PC-9 (cell line): ENCODE measurements around the gene ARGLU1. TPM values are rescaled to one million over a fixed set of nuclear protein-coding genes. Genes with fewer than 3 reads are reported as not detected.

Source experiments
- BruUV-seq: library from RNA; stranded (reverse); fragments of 400-500 nt; replicated peaks from 2 replicates; lab custom pipeline; 2021; lab: Mats Ljungman, UMichigan
- CTCF ChIA-PET: fragments of 300-600 bp; sonication (Branson Sonifier 250); formaldehyde crosslinking; loops from one replicate; lab custom pipeline; 2022; ENCODE audit warnings: antibody characterized with exemption; lab: Charles Lee
- POLR2A ChIA-PET: fragments of 300-600 bp; sonication (Branson Sonifier 250); formaldehyde crosslinking; loops from one replicate; lab custom pipeline; 2022; ENCODE audit warnings: antibody characterized with exemption; ENCODE audit not compliant: unreplicated experiment; lab: Charles Lee
- DNase-seq, 2 experiments: peaks; one replicate each; pipeline versions ENCODE4 v3.0.0 to v3.0.0-alpha.2; 2015 to 2022; ENCODE audit warnings: mixed read lengths in 1 of 2
- H2AFZ ChIP-seq: fragments of 200-600 bp; sonication (generic); 2 replicates; pipeline ENCODE4 v1.8.1; 2017; ENCODE audit warnings: antibody characterized with exemption
- H3F3A ChIP-seq: fragments of 200-600 bp; sonication (generic); 2 replicates; pipeline ENCODE4 v1.8.1; 2017; ENCODE audit warnings: antibody characterized with exemption, mild to moderate bottlenecking, low read depth; ENCODE audit not compliant: insufficient read depth
- H3K27ac ChIP-seq: fragments of 200-600 bp; sonication (generic); 2 replicates; pipeline ENCODE4 v1.6.1; 2016; ENCODE audit warnings: mixed run types
- H3K27me3 ChIP-seq: fragments of 200-600 bp; sonication (generic); 2 replicates; pipeline ENCODE4 v1.6.1; 2016; ENCODE audit warnings: low read depth, mixed run types; ENCODE audit not compliant: insufficient read depth
- H3K36me3 ChIP-seq: fragments of 200-600 bp; sonication (generic); 2 replicates; pipeline ENCODE4 v1.6.1; 2016; ENCODE audit warnings: low read depth, mixed run types
- H3K4me1 ChIP-seq: fragments of 200-600 bp; sonication (generic); replicated peaks from 2 replicates; pipeline ENCODE4 v1.6.1; 2016; ENCODE audit warnings: mixed run types; ENCODE audit not compliant: insufficient read depth
- H3K4me2 ChIP-seq: fragments of 200-600 bp; sonication (generic); 2 replicates; pipeline ENCODE4 v1.6.1; 2017; ENCODE audit warnings: mixed run types
- H3K4me3 ChIP-seq: fragments of 200-600 bp; sonication (generic); 2 replicates; pipeline ENCODE4 v1.6.1; 2016; ENCODE audit warnings: mixed run types
- H3K79me2 ChIP-seq: fragments of 200-600 bp; sonication (generic); 2 replicates; pipeline ENCODE4 v1.6.1; 2017; ENCODE audit warnings: low read depth, mixed run types
- H3K9me2 ChIP-seq: fragments of 200-600 bp; sonication (generic); 2 replicates; pipeline ENCODE4 v1.8.1; 2017; ENCODE audit warnings: mild to moderate bottlenecking; ENCODE audit not compliant: insufficient read depth
- H3K9me3 ChIP-seq: fragments of 200-600 bp; sonication (generic); 2 replicates; pipeline ENCODE4 v1.8.1; 2016; ENCODE audit warnings: low read depth; ENCODE audit not compliant: insufficient read depth
- H4K20me1 ChIP-seq: fragments of 200-600 bp; sonication (generic); 2 replicates; pipeline ENCODE4 v1.8.1; 2017; ENCODE audit not compliant: insufficient read depth
- EZH2 ChIP-seq: fragments of 200-600 bp; sonication (generic); IDR thresholded peaks from 2 replicates; pipeline ENCODE4 v1.8.0; 2017; ENCODE audit warnings: antibody characterized with exemption, low read depth
- intact Hi-C: fragments of 100-400 bp; cut with micrococcal nuclease; formaldehyde crosslinking; loops from one replicate; pipeline ENCODE4 v1.10.0; 2022; ENCODE audit not compliant: unreplicated experiment
- total RNA-seq: library from RNA; stranded (reverse); gene quantifications from 2 replicates; pipeline ENCODE4 v1.2.3, GENCODE V29; 2021
- TF ChIP-seq, protein P1 (sequence below): fragments of 200-600 bp; sonication (generic); conservative IDR thresholded peaks from 2 replicates; pipeline ENCODE4 v1.6.1; 2017; ENCODE audit warnings: mixed run types, antibody characterized with exemption, mild to moderate bottlenecking, moderate library complexity

Gene ARGLU1
- total RNA-seq, 1 experiment from 2014 or later = 89.2 TPM

DNA sequence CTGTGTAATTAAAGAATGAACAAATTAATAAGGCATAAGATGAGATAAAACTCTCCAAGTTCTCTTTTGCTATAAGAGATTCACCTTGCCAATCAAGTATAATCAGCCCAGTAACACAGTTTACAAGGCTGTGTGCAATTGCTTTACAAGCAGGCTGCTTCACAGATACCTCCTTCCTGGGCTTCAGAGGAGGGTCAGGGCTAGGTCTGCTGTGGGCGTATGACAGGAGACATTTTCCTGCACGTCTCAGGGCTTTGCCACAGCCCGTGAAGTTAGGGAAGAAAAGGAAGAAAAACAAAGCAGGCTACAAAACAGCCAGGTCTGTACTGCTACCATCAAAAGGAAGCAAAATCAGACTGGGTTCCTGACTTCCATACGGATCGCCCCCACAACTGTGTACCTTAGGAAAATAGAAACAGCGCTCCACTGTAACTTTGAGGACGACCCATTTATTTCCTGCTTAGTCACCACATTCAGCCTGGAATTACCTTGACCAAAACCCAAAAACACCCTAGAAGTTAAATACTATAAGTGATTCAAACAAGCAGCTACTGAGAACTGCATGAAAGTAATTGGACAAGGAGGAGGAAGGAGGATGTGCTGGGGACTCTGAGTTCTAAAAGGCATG lies 44.9 kb downstream of the ARGLU1 start:
- peaks cover 21% of the 10 kb centered on the region; the same call in 1 of the 2 replicates for H4K20me1 ChIP-seq
- TF ChIP-seq, protein P1, sequence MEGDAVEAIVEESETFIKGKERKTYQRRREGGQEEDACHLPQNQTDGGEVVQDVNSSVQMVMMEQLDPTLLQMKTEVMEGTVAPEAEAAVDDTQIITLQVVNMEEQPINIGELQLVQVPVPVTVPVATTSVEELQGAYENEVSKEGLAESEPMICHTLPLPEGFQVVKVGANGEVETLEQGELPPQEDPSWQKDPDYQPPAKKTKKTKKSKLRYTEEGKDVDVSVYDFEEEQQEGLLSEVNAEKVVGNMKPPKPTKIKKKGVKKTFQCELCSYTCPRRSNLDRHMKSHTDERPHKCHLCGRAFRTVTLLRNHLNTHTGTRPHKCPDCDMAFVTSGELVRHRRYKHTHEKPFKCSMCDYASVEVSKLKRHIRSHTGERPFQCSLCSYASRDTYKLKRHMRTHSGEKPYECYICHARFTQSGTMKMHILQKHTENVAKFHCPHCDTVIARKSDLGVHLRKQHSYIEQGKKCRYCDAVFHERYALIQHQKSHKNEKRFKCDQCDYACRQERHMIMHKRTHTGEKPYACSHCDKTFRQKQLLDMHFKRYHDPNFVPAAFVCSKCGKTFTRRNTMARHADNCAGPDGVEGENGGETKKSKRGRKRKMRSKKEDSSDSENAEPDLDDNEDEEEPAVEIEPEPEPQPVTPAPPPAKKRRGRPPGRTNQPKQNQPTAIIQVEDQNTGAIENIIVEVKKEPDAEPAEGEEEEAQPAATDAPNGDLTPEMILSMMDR = no peak
- no peak for TF ChIP-seq EZH2
- H3K9me2 ChIP-seq = no peaks in the 10 kb centered on the region
- no peaks in the 10 kb centered on the region for H3K27me3 ChIP-seq
- H3K27ac ChIP-seq = peak overlapping the region; percentile 79
- H3K4me1 ChIP-seq = peaks cover 73% of the 10 kb centered on the region
- no peak for DNase-seq
- ChIA-PET POLR2A (interaction anchor here (0.6 kb wide), 1 partner anchor 378 kb away, joined by 8 read pairs; no protein-coding TSS in a partner anchor), CTCF (interaction anchor here (0.9 kb wide), 1 partner anchor 395 kb away, joined by 4 read pairs; no protein-coding TSS in a partner anchor)
- no peak overlapping the region for H2AFZ ChIP-seq
- H3F3A ChIP-seq = peaks cover 40% of the 10 kb centered on the region
- H3K4me3 ChIP-seq = no peak overlapping the region
- H3K9me3 ChIP-seq = peaks cover 4% of the 10 kb centered on the region; the same call in 1 of the 2 replicates
- H3K36me3 ChIP-seq = peaks cover 25% of the 10 kb centered on the region; the same call in 1 of the 2 replicates
- intact Hi-C loops = no loop called here
- H3K79me2 ChIP-seq = peaks cover 99% of the 10 kb centered on the region
- peak overlapping the region; percentile 85 for H3K4me2 ChIP-seq
- no TSS peak for BruUV-seq

DNA sequence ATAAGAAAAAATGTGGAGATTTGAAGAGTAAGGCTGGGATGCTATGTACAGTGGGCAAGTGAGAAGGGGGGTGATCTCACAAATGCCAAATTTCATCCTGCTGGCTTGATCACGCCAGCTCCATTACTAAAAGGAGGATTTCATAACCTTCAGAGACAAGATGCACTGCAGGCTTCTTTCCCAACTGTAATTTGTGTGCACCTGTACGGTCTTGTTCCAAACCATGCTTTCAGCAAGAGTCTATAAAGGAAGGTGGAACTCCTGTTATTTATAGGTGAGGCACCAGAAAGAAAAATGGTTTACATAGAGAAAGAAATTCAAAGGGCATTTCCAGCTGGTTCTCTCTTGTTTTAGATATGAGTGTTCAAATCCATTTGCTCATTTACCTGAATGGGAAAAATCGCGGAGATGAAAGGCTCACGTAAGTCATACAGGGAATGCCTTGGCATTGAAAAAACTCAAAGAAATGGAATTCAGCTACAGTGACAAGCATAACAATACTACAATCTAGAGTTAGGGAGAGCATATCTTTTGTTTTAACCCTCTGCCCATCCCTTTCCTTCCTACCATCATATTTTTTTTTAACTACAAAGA lies 45.7 kb downstream of the ARGLU1 start:
- POLR2A ChIA-PET = no interaction called here
- no peaks in the 10 kb centered on the region for H3K9me2 ChIP-seq
- peaks cover 99% of the 10 kb centered on the region for H3K79me2 ChIP-seq
- BruUV-seq = no TSS peak
- no peak overlapping the region for H2AFZ ChIP-seq
- peak overlapping the region; percentile 85 for H3K4me2 ChIP-seq
- H3K9me3 ChIP-seq = peaks cover 4% of the 10 kb centered on the region; the same call in 1 of the 2 replicates
- no peak for DNase-seq
- H3K4me1 ChIP-seq = peaks cover 66% of the 10 kb centered on the region
- H3K27ac ChIP-seq = peak overlapping the region; percentile 79
- no peaks in the 10 kb centered on the region for H3K27me3 ChIP-seq
- H3K4me3 ChIP-seq = peak overlapping the region; percentile 41; the same call in 1 of the 2 replicates
- intact Hi-C loops = no loop called here
- H3K36me3 ChIP-seq = peaks cover 21% of the 10 kb centered on the region; the same call in 1 of the 2 replicates
- peaks cover 40% of the 10 kb centered on the region for H3F3A ChIP-seq
- CTCF ChIA-PET = interaction anchor here (0.9 kb wide), 1 partner anchor 396 kb away, joined by 4 read pairs; no protein-coding TSS in a partner anchor
- peaks cover 21% of the 10 kb centered on the region; the same call in 1 of the 2 replicates for H4K20me1 ChIP-seq
- TF ChIP-seq, protein P1 = no peak
- TF ChIP-seq EZH2 = no peak

DNA sequence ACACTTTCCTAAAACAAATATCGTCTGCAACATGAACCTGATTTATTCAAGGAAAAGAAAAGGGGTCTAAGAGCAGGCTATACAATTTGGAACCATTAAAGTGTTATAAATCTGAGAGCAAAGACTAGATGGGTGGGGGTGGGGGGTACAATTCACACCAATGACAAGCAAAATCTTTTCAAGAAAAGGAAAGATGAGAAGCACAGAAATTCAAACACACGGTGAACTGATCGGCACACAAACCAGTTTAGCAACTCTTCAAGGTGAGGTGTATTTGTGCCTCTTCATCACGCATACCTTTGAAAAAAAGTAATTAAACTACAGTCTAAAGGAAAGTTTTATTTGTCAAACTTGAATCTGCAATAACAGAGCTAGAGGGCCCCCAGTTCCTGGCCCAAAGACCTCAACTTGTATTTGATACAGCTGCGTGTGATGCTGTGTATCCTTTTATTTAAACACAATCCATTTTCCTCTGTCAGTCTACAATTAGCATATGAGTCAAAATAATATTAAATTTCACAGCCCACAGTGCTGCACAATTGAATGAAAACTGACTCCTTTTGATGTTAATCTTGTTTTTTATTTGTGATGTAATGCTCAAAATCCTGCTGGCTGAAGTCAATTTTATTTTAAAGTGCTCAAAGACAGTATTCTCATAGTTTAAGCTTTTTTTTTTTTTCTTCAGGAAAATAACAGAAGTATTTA lies 46.7 kb downstream of the ARGLU1 start:
- Histone ChIP-seq H3K36me3 (peaks cover 24% of the 10 kb centered on the region; the same call in 1 of the 2 replicates), H3K9me2 (no peaks in the 10 kb centered on the region), H4K20me1 (peaks cover 21% of the 10 kb centered on the region; the same call in 1 of the 2 replicates), H3K79me2 (peaks cover 100% of the 10 kb centered on the region), H2AFZ (no peak overlapping the region), H3K4me3 (peak overlapping the region; percentile 41; the same call in 1 of the 2 replicates), H3K4me1 (peaks cover 64% of the 10 kb centered on the region), H3F3A (peaks cover 40% of the 10 kb centered on the region), H3K27ac (peak overlapping the region; percentile 79), H3K27me3 (no peaks in the 10 kb centered on the region), H3K9me3 (peaks cover 4% of the 10 kb centered on the region; the same call in 1 of the 2 replicates), H3K4me2 (peak overlapping the region; percentile 85)
- peak; percentile 40 to 86 for DNase-seq
- TF ChIP-seq, protein P1 = no peak
- TF ChIP-seq EZH2 = no peak
- POLR2A ChIA-PET = no interaction called here
- intact Hi-C loops = loop anchor here (2.0 kb wide), 1 partner anchor 420 kb away; no protein-coding TSS in a partner anchor
- CTCF ChIA-PET = interaction anchor here (0.6 kb wide), 1 partner anchor 21 kb away, joined by 4 read pairs; no protein-coding TSS in a partner anchor
- BruUV-seq = no TSS peak
